Endothelial cell of umbilical vein (primary cell): ENCODE measurements around the gene HAPLN2. TPM values are rescaled to one million over a fixed set of nuclear protein-coding genes. Genes with fewer than 3 reads are reported as not detected.

Experiments
- BruUV-seq: library from RNA; stranded (reverse); fragments of 400-500 nt; replicated peaks from 2 replicates; lab custom pipeline; 2021; lab: Mats Ljungman, UMichigan
- CTCF ChIA-PET: fragments of 300-600, 350-600 bp; sonication (Branson Sonifier 250); formaldehyde crosslinking; loops from one replicate; lab custom pipeline; 2021; ENCODE audit warnings: antibody characterized with exemption, inconsistent platforms; lab: Charles Lee
- POLR2A ChIA-PET: fragments of 300-600, 350-600 bp; sonication (Branson Sonifier 250); formaldehyde crosslinking; loops from one replicate; lab custom pipeline; 2021; ENCODE audit warnings: antibody characterized with exemption, inconsistent platforms; lab: Charles Lee
- DNase-seq: peaks from one replicate; pipeline ENCODE4 v3.0.0-alpha.2; 2011; ENCODE audit warnings: low read depth, low spot score
- FAIRE-seq: peaks from 2 replicates; lab custom pipeline; 2011; peaks lifted over from hg19 to GRCh38; lab: Jason Lieb, UNC
- H2AFZ ChIP-seq: 2 replicates; pipeline ENCODE4 v1.6.0; 2012; ENCODE audit warnings: low read depth, low read length, control low read depth, inconsistent platforms
- H3K27ac ChIP-seq: 2 replicates; pipeline ENCODE4 v1.5.1; 2011; ENCODE audit warnings: low read depth, mild to moderate bottlenecking, control low read depth, low read length, moderate library complexity; ENCODE audit not compliant: insufficient read depth
- H3K27me3 ChIP-seq, 2 experiments: 2 replicates each; pipeline versions ENCODE4 v1.6.0 to v1.6.1; 2011; ENCODE audit warnings: low read length in 2 of 2, mixed read lengths in 1 of 2; ENCODE audit not compliant: control insufficient read depth in 2 of 2, insufficient read depth in 2 of 2
- H3K36me3 ChIP-seq, 2 experiments: 2 replicates in 1 of 2; 3 replicates in 1 of 2; pipeline ENCODE4 v1.5.1; 2011; ENCODE audit warnings: low read length in 2 of 2, mild to moderate bottlenecking in 1 of 2, moderate library complexity in 1 of 2; ENCODE audit not compliant: control insufficient read depth in 2 of 2, insufficient read depth in 2 of 2; ENCODE audit errors: extremely low read depth in 1 of 2
- H3K4me1 ChIP-seq: 3 replicates; pipeline ENCODE4 v1.5.1; 2011; ENCODE audit warnings: mild to moderate bottlenecking, low read length; ENCODE audit not compliant: control insufficient read depth, insufficient read depth; ENCODE audit errors: extremely low read depth
- H3K4me2 ChIP-seq: 2 replicates; pipeline ENCODE4 v1.6.1; 2011; ENCODE audit warnings: low read length, control low read depth, mixed read lengths; ENCODE audit not compliant: insufficient read depth
- H3K4me3 ChIP-seq, 3 experiments: fragments of 200-600 bp in 1 of 3; sonication (generic), shearing (Covaris generic) in 1 of 3; replicated peaks in 1 of 3; 2 replicates each; pipeline ENCODE4 v1.5.1; 2011 to 2016; ENCODE audit warnings: control low read depth in 3 of 3, low read length in 3 of 3, mild to moderate bottlenecking in 2 of 3, inconsistent platforms in 1 of 3, low read depth in 1 of 3, moderate library complexity in 1 of 3; ENCODE audit not compliant: insufficient read depth in 1 of 3
- H3K79me2 ChIP-seq: 2 replicates; pipeline ENCODE4 v1.6.0; 2012; ENCODE audit warnings: low read length, inconsistent platforms; ENCODE audit not compliant: control insufficient read depth, insufficient read depth
- H3K9ac ChIP-seq: replicated peaks from 2 replicates; pipeline ENCODE3; 2011; ENCODE audit warnings: low read length, control low read depth; ENCODE audit not compliant: insufficient read depth; ENCODE audit errors: extremely low read depth
- H3K9me1 ChIP-seq: replicated peaks from 3 replicates; pipeline ENCODE4 v1.6.0; 2011; ENCODE audit warnings: mild to moderate bottlenecking, low read length; ENCODE audit not compliant: control insufficient read depth, insufficient read depth; ENCODE audit errors: extremely low read depth
- H3K9me3 ChIP-seq: replicated peaks from 2 replicates; pipeline ENCODE4 v1.5.1; 2012; ENCODE audit warnings: low read length, inconsistent platforms; ENCODE audit not compliant: control insufficient read depth, insufficient read depth
- H4K20me1 ChIP-seq: replicated peaks from 2 replicates; pipeline ENCODE3; 2011; ENCODE audit warnings: mild to moderate bottlenecking, low read length; ENCODE audit not compliant: control insufficient read depth, insufficient read depth; ENCODE audit errors: extremely low read depth
- CTCF ChIP-seq, 2 donors: IDR thresholded peaks; 1 replicate in 1 of 2; 2 replicates in 1 of 2; pipeline ENCODE4 v1.5.1; 2011; ENCODE audit warnings: low read length in 2 of 2, mild to moderate bottlenecking in 2 of 2, moderate library complexity in 2 of 2, control low read depth in 1 of 2, inconsistent platforms in 1 of 2, low read depth in 1 of 2; ENCODE audit not compliant: insufficient read depth in 1 of 2; ENCODE audit errors: extremely low read depth in 1 of 2
- EZH2 ChIP-seq: IDR thresholded peaks from 2 replicates; pipeline ENCODE4 v1.6.1; 2012; ENCODE audit warnings: borderline replicate concordance, low read depth, mild to moderate bottlenecking, moderate library complexity, low read length, inconsistent platforms; ENCODE audit not compliant: severe bottlenecking
- FOS ChIP-seq: IDR thresholded peaks from 2 replicates; pipeline ENCODE4 v1.6.1; 2011; ENCODE audit warnings: mild to moderate bottlenecking, low read length, moderate library complexity, borderline replicate concordance; ENCODE audit not compliant: insufficient read depth
- GATA2 ChIP-seq: IDR thresholded peaks from 2 replicates; pipeline ENCODE4 v1.7.0; 2011; ENCODE audit warnings: low read depth, mild to moderate bottlenecking, moderate library complexity, mixed read lengths, low read length; ENCODE audit not compliant: insufficient read length, insufficient read depth
- JUN ChIP-seq: IDR thresholded peaks from 2 replicates; pipeline ENCODE4 v1.6.1; 2011; ENCODE audit warnings: borderline replicate concordance, low read depth; ENCODE audit not compliant: insufficient read length, insufficient read depth
- MAX ChIP-seq: IDR thresholded peaks from 2 replicates; pipeline ENCODE4 v1.6.1; 2011; ENCODE audit not compliant: insufficient read depth, insufficient read length
- MYC ChIP-seq: IDR thresholded peaks from one replicate; pipeline ENCODE4 v1.6.1; 2011; ENCODE audit warnings: mild to moderate bottlenecking, low read depth, low read length
- POLR2A ChIP-seq: IDR thresholded peaks from 2 replicates; pipeline ENCODE4 v1.6.1; 2012; ENCODE audit warnings: low read depth, mild to moderate bottlenecking, control low read depth, low read length
- POLR2AphosphoS5 ChIP-seq: IDR thresholded peaks from 2 replicates; pipeline ENCODE4 v1.6.1; 2012; ENCODE audit warnings: low read depth, mild to moderate bottlenecking, control low read depth, low read length, moderate library complexity; ENCODE audit not compliant: insufficient read depth
- dilution Hi-C: fragments of 300-500 bp; cut with MboI; formaldehyde crosslinking; loops from one replicate; pipeline ENCODE4 v1.15.0; 2019; ENCODE audit warnings: low sequenced_read_pairs; ENCODE audit not compliant: extremely low pct_ligation_motif_present
- intact Hi-C: fragments of 100-400 bp; cut with micrococcal nuclease; formaldehyde crosslinking; loops from one replicate; pipeline ENCODE4 v1.10.0; 2022
- polyA plus RNA-seq, 4 experiments: library from polyadenylated mRNA; depleted of rRNA in 3 of 4; stranded (reverse) in 3 of 4; unstranded in 1 of 4; fragments of >200 nt; gene quantifications; 2 replicates each; pipeline versions ENCODE4 v1.2.1 to v1.2.3, GENCODE V29; 2011 to 2012; ENCODE audit warnings: missing spikeins in 1 of 4
- total RNA-seq: library from RNA; stranded (reverse); gene quantifications from 2 replicates; pipeline ENCODE4 v1.2.3, GENCODE V29; 2021

The HAPLN2 gene
- total and polyA plus RNA-seq, 2 donors (not counting 3 experiments of a cell fraction or from before 2014, with no cell fraction given), result not detected

- ChIA-PET CTCF (interaction anchor here (1.0 to 8.7 kb wide), 5 partner anchors 10 to 33 kb away, joined by 3 to 237 read pairs (median 6); partner anchors contain the start of gene HAPLN2), POLR2A (no interaction called here)
- no TSS peak for BruUV-seq
- dilution Hi-C loops, result no loop called here
- H3K9ac ChIP-seq, result no peak overlapping the region
- H3K9me1 ChIP-seq, result no peaks in the 10 kb centered on the region
- H2AFZ ChIP-seq, result no peak overlapping the region
- no peak overlapping the region for H3K4me2 ChIP-seq
- H3K79me2 ChIP-seq, result no peaks in the 10 kb centered on the region
- H3K4me3 ChIP-seq, result no peak overlapping the region
- no peaks in the 10 kb centered on the region for H3K9me3 ChIP-seq
- H3K36me3 ChIP-seq, result no peaks in the 10 kb centered on the region
- no peak for TF ChIP-seq POLR2AphosphoS5
- TF ChIP-seq CTCF (IDR thresholded peaks at IDR 0.05; ENCODE audit: extremely low read depth in 1 of 2, insufficient read depth in 1 of 2, low read depth in 1 of 2, low read length in 2 of 2), result no peak
- TF ChIP-seq EZH2, result no peak
- TF ChIP-seq POLR2A, result no peak
- no peak for TF ChIP-seq FOS
- no peak for TF ChIP-seq MYC
- TF ChIP-seq JUN, result no peak
- no peak for TF ChIP-seq GATA2
- TF ChIP-seq MAX, result no peak
- peaks cover 3 to 9% of the 10 kb centered on the region in 2 experiments for H3K27me3 ChIP-seq
- H3K27ac ChIP-seq, result no peak overlapping the region
- DNase-seq (no peak), FAIRE-seq (no peak)
- peaks cover 21% of the 10 kb centered on the region for H3K4me1 ChIP-seq
- intact Hi-C loops, result no loop called here
- no peaks in the 10 kb centered on the region for H4K20me1 ChIP-seq
These were observed 36.1 kb downstream of the HAPLN2 start for GRCh38 chr1:156655151-156655903.
